Nephron progenitor cell (in vitro differentiated cells): Measurements from ENCODE around the gene SCARF2.

Experiments
- DNase-seq: peaks from one replicate; pipeline ENCODE4 v3.0.0; 2021
- H3K27ac Mint-ChIP-seq: 2 replicates; pipeline ENCODE4 v1.8.0; 2021; ENCODE audit warnings: mild to moderate bottlenecking, moderate library complexity, mixed read lengths
- H3K27me3 Mint-ChIP-seq: 2 replicates; pipeline ENCODE4 v1.8.0; 2021; ENCODE audit warnings: mild to moderate bottlenecking, low read depth, mixed read lengths; ENCODE audit not compliant: poor library complexity
- H3K36me3 Mint-ChIP-seq: 2 replicates; pipeline ENCODE4 v1.8.0; 2021; ENCODE audit warnings: low read depth, mixed read lengths
- H3K4me1 Mint-ChIP-seq: 2 replicates; pipeline ENCODE4 v1.8.0; 2021; ENCODE audit warnings: mixed read lengths
- H3K4me3 Mint-ChIP-seq: 2 replicates; pipeline ENCODE4 v1.8.0; 2021; ENCODE audit warnings: mild to moderate bottlenecking, moderate library complexity, mixed read lengths
- H3K9me3 Mint-ChIP-seq: 2 replicates; pipeline ENCODE4 v1.8.0; 2021; ENCODE audit warnings: mild to moderate bottlenecking, moderate library complexity, mixed read lengths
- CTCF ChIP-seq: fragments of 200-600 bp; sonication (generic); IDR thresholded peaks from 2 replicates; pipeline ENCODE4 v1.5.0; 2021; ENCODE audit warnings: antibody characterized with exemption

The SCARF2 gene

GRCh38 chr22:20430101-20430719, 7.4 kb downstream of the SCARF2 start:
- TF ChIP-seq CTCF: no peak
- H3K4me1 Mint-ChIP-seq: peaks cover 16% of the 10 kb centered on the region
- H3K36me3 Mint-ChIP-seq: peaks cover 18% of the 10 kb centered on the region
- DNase-seq: no peak
- no peak overlapping the region for H3K27ac Mint-ChIP-seq
- peaks cover 80% of the 10 kb centered on the region for H3K27me3 Mint-ChIP-seq
- peak overlapping the region; percentile 68 for H3K4me3 Mint-ChIP-seq
- H3K9me3 Mint-ChIP-seq: no peaks in the 10 kb centered on the region

- peak; percentile 89 for DNase-seq
- Mint-ChIP-seq H3K36me3 (peaks cover 18% of the 10 kb centered on the region), H3K27me3 (peaks cover 72% of the 10 kb centered on the region), H3K9me3 (no peaks in the 10 kb centered on the region), H3K4me3 (peak overlapping the region; percentile 68), H3K4me1 (peaks cover 10% of the 10 kb centered on the region), H3K27ac (no peak overlapping the region)
- no peak for TF ChIP-seq CTCF
These were observed 8.1 kb downstream of the SCARF2 start for GRCh38 chr22:20429254-20430100.

GRCh38 chr22:20428496-20429253, 8.9 kb downstream of the SCARF2 start:
- peak overlapping the region; percentile 68 for H3K4me3 Mint-ChIP-seq
- peaks cover 14% of the 10 kb centered on the region for H3K36me3 Mint-ChIP-seq
- no peaks in the 10 kb centered on the region for H3K9me3 Mint-ChIP-seq

GRCh38 chr22:20427945-20428417, 9.6 kb downstream of the SCARF2 start:
- no peak for DNase-seq
- no peaks in the 10 kb centered on the region for H3K9me3 Mint-ChIP-seq
- H3K4me1 Mint-ChIP-seq: peaks cover 18% of the 10 kb centered on the region
- no peak overlapping the region for H3K27ac Mint-ChIP-seq
- peaks cover 57% of the 10 kb centered on the region for H3K27me3 Mint-ChIP-seq
- H3K4me3 Mint-ChIP-seq: no peak overlapping the region
- TF ChIP-seq CTCF: no peak
- H3K36me3 Mint-ChIP-seq: peaks cover 14% of the 10 kb centered on the region

More at GRCh38 chr22:20428496-20429253, 8.9 kb downstream of the SCARF2 start:
- H3K27ac Mint-ChIP-seq: no peak overlapping the region
- H3K4me1 Mint-ChIP-seq: peaks cover 16% of the 10 kb centered on the region
- no peak for DNase-seq
- TF ChIP-seq CTCF: no peak
- peaks cover 64% of the 10 kb centered on the region for H3K27me3 Mint-ChIP-seq

GRCh38 chr22:20427104-20427944, 10.3 kb downstream of the SCARF2 start:
- H3K27ac Mint-ChIP-seq: no peak overlapping the region
- DNase-seq: no peak
- H3K9me3 Mint-ChIP-seq: no peaks in the 10 kb centered on the region
- no peak for TF ChIP-seq CTCF
- peaks cover 14% of the 10 kb centered on the region for H3K36me3 Mint-ChIP-seq
- H3K4me1 Mint-ChIP-seq: peaks cover 15% of the 10 kb centered on the region
- peaks cover 51% of the 10 kb centered on the region for H3K27me3 Mint-ChIP-seq
- no peak overlapping the region for H3K4me3 Mint-ChIP-seq
